Ectodermal cell (in vitro differentiated cells): ENCODE measurements around the gene BRD2. TPM values are rescaled to one million over a fixed set of nuclear protein-coding genes. Genes with fewer than 3 reads are reported as not detected.
A peak's percentile ranks its signal among the peaks of the same experiment; 100 is the strongest.

Experiments
- H3K27ac ChIP-seq: 2 replicates; pipeline ENCODE4 v1.7.0; 2013; ENCODE audit warnings: mild to moderate bottlenecking, low read depth, low read length; ENCODE audit not compliant: insufficient read depth, poor library complexity, severe bottlenecking
- H3K27me3 ChIP-seq: 2 replicates; pipeline ENCODE4 v1.7.0; 2013; ENCODE audit warnings: mild to moderate bottlenecking, low read length; ENCODE audit not compliant: insufficient read depth, control insufficient read depth, poor library complexity, severe bottlenecking
- H3K36me3 ChIP-seq: one replicate; pipeline ENCODE4 v1.7.0; 2013; ENCODE audit warnings: low read length; ENCODE audit not compliant: control insufficient read depth, insufficient read depth
- H3K4me1 ChIP-seq: one replicate; pipeline ENCODE4 v1.7.0; 2013; ENCODE audit warnings: low read length; ENCODE audit not compliant: control insufficient read depth, insufficient read depth
- H3K4me3 ChIP-seq: 2 replicates; pipeline ENCODE4 v1.7.0; 2013; ENCODE audit warnings: low read depth, low read length, control low read depth; ENCODE audit not compliant: insufficient read depth
- H3K9me3 ChIP-seq: 2 replicates; pipeline ENCODE4 v1.7.0; 2013; ENCODE audit warnings: mild to moderate bottlenecking, low read length, moderate library complexity; ENCODE audit not compliant: control insufficient read depth
- WGBS, 2 experiments: methylation state at CpG; one replicate each; pipeline ENCODE4 v1.1.7; 2013; ENCODE audit warnings: missing lambda C conversion rate in 2 of 2; 5-methylcytosine and 5-hydroxymethylcytosine counted together
- polyA plus RNA-seq, 4 experiments: library from polyadenylated mRNA; stranded (reverse); fragments of 50-300 nt; gene quantifications; one replicate each; pipeline ENCODE4 v1.2.3, GENCODE V29; 2013

BRD2 gene
- polyA plus RNA-seq (2013, experiment 1 of 4) = 228 TPM
- 232 TPM for polyA plus RNA-seq (2013, experiment 2 of 4)
- polyA plus RNA-seq (2013, experiment 3 of 4) = 182 TPM
- 196 TPM for polyA plus RNA-seq (2013, experiment 4 of 4)

- WGBS, 2 experiments = 0 to 1% methylated on average over 62 of the region's 62 CpGs
- Histone ChIP-seq H3K36me3 (peaks cover 6% of the 10 kb centered on the region), H3K9me3 (no peaks in the 10 kb centered on the region), H3K27me3 (no peaks in the 10 kb centered on the region), H3K4me1 (peaks cover 9% of the 10 kb centered on the region), H3K4me3 (peak within 1 kb of the TSS; percentile 72), H3K27ac (peak within 1 kb of the TSS; percentile 99)
These were observed at the start of gene BRD2 for GRCh38 chr6:32968093-32968866. Gene BRD2 (plus strand): TSS chr6:32968594. CDS start chr6:32972899, 4,305 bp downstream.

- no CpG with 5 or more reads among the region's 2 CpGs for WGBS, 2 experiments
- H3K4me1 ChIP-seq = no peaks in the 10 kb centered on the region
- H3K27me3 ChIP-seq = peaks cover 11% of the 10 kb centered on the region
- H3K9me3 ChIP-seq = no peaks in the 10 kb centered on the region
- H3K4me3 ChIP-seq = no peak overlapping the region
- H3K36me3 ChIP-seq = no peaks in the 10 kb centered on the region
- no peak overlapping the region for H3K27ac ChIP-seq
These were observed 47.7 kb upstream of the BRD2 start for GRCh38 chr6:32920715-32921114.

GRCh38 chr6:32922083-32922482, 46.3 kb upstream of the BRD2 start:
- H3K36me3 ChIP-seq = no peaks in the 10 kb centered on the region
- no peaks in the 10 kb centered on the region for H3K9me3 ChIP-seq
- 83 to 85% methylated on average over 1 to 2 of the region's 2 CpGs for WGBS, 2 experiments

GRCh38 chr6:32931211-32931610, 37.2 kb upstream of the BRD2 start:
- Histone ChIP-seq H3K4me3 (no peak overlapping the region), H3K27ac (no peak overlapping the region), H3K9me3 (no peaks in the 10 kb centered on the region), H3K4me1 (no peaks in the 10 kb centered on the region), H3K36me3 (no peaks in the 10 kb centered on the region), H3K27me3 (peaks cover 6% of the 10 kb centered on the region)
- 77 to 89% methylated on average over 1 of the region's 1 CpG for WGBS, 2 experiments

More at GRCh38 chr6:32922083-32922482, 46.3 kb upstream of the BRD2 start:
- Histone ChIP-seq H3K27ac (no peak overlapping the region), H3K27me3 (peaks cover 11% of the 10 kb centered on the region), H3K4me1 (no peaks in the 10 kb centered on the region), H3K4me3 (no peak overlapping the region)

GRCh38 chr6:32932132-32932868, 36.1 kb upstream of the BRD2 start:
- H3K4me3 ChIP-seq = no peak overlapping the region
- H3K4me1 ChIP-seq = no peaks in the 10 kb centered on the region
- H3K27ac ChIP-seq = no peak overlapping the region
- peaks cover 6% of the 10 kb centered on the region for H3K27me3 ChIP-seq
- H3K9me3 ChIP-seq = no peaks in the 10 kb centered on the region
- 78 to 81% methylated on average over 7 of the region's 7 CpGs for WGBS, 2 experiments
- no peaks in the 10 kb centered on the region for H3K36me3 ChIP-seq

- H3K27ac ChIP-seq = no peak overlapping the region
- no peaks in the 10 kb centered on the region for H3K4me1 ChIP-seq
- no peak overlapping the region for H3K4me3 ChIP-seq
- WGBS, 2 experiments = 13 to 21% methylated on average over 3 of the region's 3 CpGs
- H3K27me3 ChIP-seq = peaks cover 6% of the 10 kb centered on the region
- no peaks in the 10 kb centered on the region for H3K36me3 ChIP-seq
- no peaks in the 10 kb centered on the region for H3K9me3 ChIP-seq
These were observed 34.7 kb upstream of the BRD2 start for GRCh38 chr6:32933661-32934085.

GRCh38 chr6:32935551-32936238, 32.7 kb upstream of the BRD2 start:
- Histone ChIP-seq H3K36me3 (no peaks in the 10 kb centered on the region), H3K4me1 (no peaks in the 10 kb centered on the region), H3K4me3 (no peak overlapping the region), H3K27me3 (peaks cover 3% of the 10 kb centered on the region), H3K27ac (no peak overlapping the region), H3K9me3 (no peaks in the 10 kb centered on the region)
- WGBS, 2 experiments = 84 to 85% methylated on average over 4 of the region's 4 CpGs

GRCh38 chr6:32936239-32937152, 31.9 kb upstream of the BRD2 start:
- H3K4me3 ChIP-seq = no peak overlapping the region
- H3K27ac ChIP-seq = no peak overlapping the region
- H3K9me3 ChIP-seq = no peaks in the 10 kb centered on the region
- H3K4me1 ChIP-seq = no peaks in the 10 kb centered on the region
- H3K27me3 ChIP-seq = peaks cover 3% of the 10 kb centered on the region
- no peaks in the 10 kb centered on the region for H3K36me3 ChIP-seq
- WGBS, 2 experiments = 86 to 88% methylated on average over 12 of the region's 12 CpGs

- Histone ChIP-seq H3K36me3 (no peaks in the 10 kb centered on the region), H3K4me1 (no peaks in the 10 kb centered on the region), H3K4me3 (no peak overlapping the region), H3K9me3 (no peaks in the 10 kb centered on the region), H3K27me3 (peaks cover 3% of the 10 kb centered on the region), H3K27ac (no peak overlapping the region)
- 83 to 85% methylated on average over 8 of the region's 8 CpGs for WGBS, 2 experiments
These were observed 31.2 kb upstream of the BRD2 start for GRCh38 chr6:32937230-32937633.
